H9 (cell line): ENCODE results near the gene PRDM5. TPM values are rescaled to one million over a fixed set of nuclear protein-coding genes. Genes with fewer than 3 reads are reported as not detected.
A peak's percentile ranks its signal among the peaks of the same experiment; 100 is the strongest.

Source experiments
- DNase-seq: peaks from one replicate; pipeline ENCODE4 v3.0.0-alpha.2; 2017
- H2AFZ ChIP-seq: one replicate; pipeline ENCODE4 v1.6.1; 2013; ENCODE audit warnings: mild to moderate bottlenecking, low read length, control low read depth, moderate library complexity
- H2AK5ac ChIP-seq: 2 replicates; pipeline ENCODE4 v1.6.1; 2013; ENCODE audit warnings: low read length, control low read depth, mixed read lengths; ENCODE audit not compliant: insufficient read length
- H2BK120ac ChIP-seq: one replicate; pipeline ENCODE4 v1.6.1; 2013; ENCODE audit warnings: low read depth, mild to moderate bottlenecking, low read length, control low read depth, inconsistent platforms; ENCODE audit not compliant: poor library complexity, severe bottlenecking
- H2BK12ac ChIP-seq: 2 replicates; pipeline ENCODE4 v1.6.1; 2013; ENCODE audit warnings: low read length, control low read depth, mixed read lengths, low read depth; ENCODE audit not compliant: insufficient read length
- H2BK15ac ChIP-seq: 2 replicates; pipeline ENCODE4 v1.6.1; 2013; ENCODE audit warnings: low read depth, low read length, control low read depth
- H2BK20ac ChIP-seq: one replicate; pipeline ENCODE4 v1.6.1; 2013; ENCODE audit warnings: low read depth, mild to moderate bottlenecking, low read length, control low read depth, inconsistent platforms; ENCODE audit not compliant: poor library complexity, severe bottlenecking
- H2BK5ac ChIP-seq: 2 replicates; pipeline ENCODE4 v1.6.1; 2013; ENCODE audit warnings: low read length, control low read depth, mixed read lengths; ENCODE audit not compliant: insufficient read length
- H3K14ac ChIP-seq: 2 replicates; pipeline ENCODE4 v1.6.1; 2013; ENCODE audit warnings: low read length, control low read depth; ENCODE audit not compliant: insufficient read depth
- H3K18ac ChIP-seq: 2 replicates; pipeline ENCODE4 v1.6.1; 2013; ENCODE audit warnings: low read depth, mild to moderate bottlenecking, mixed read lengths, low read length, control low read depth; ENCODE audit not compliant: insufficient read length
- H3K23ac ChIP-seq: 2 replicates; pipeline ENCODE4 v1.6.1; 2013; ENCODE audit warnings: low read length, control low read depth, mixed read lengths, low read depth; ENCODE audit not compliant: insufficient read length
- H3K23me2 ChIP-seq: 2 replicates; pipeline ENCODE4 v1.6.1; 2013; ENCODE audit warnings: low read depth, mild to moderate bottlenecking, mixed read lengths, low read length, control low read depth; ENCODE audit not compliant: insufficient read length, poor library complexity, severe bottlenecking
- H3K27ac ChIP-seq: 2 replicates; pipeline ENCODE4 v1.5.1; 2013; ENCODE audit warnings: low read length, control low read depth, mixed read lengths, low read depth; ENCODE audit not compliant: insufficient read length
- H3K27me3 ChIP-seq: 2 replicates; pipeline ENCODE4 v1.6.1; 2013; ENCODE audit warnings: low read length, control low read depth, inconsistent platforms; ENCODE audit not compliant: insufficient read depth
- H3K4ac ChIP-seq: 2 replicates; pipeline ENCODE4 v1.6.1; 2013; ENCODE audit warnings: low read depth, mild to moderate bottlenecking, control low read depth, inconsistent platforms, low read length, moderate library complexity
- H3K4me1 ChIP-seq: 2 replicates; pipeline ENCODE4 v1.6.1; 2013; ENCODE audit warnings: low read length, control low read depth, inconsistent platforms; ENCODE audit not compliant: insufficient read depth
- H3K4me2 ChIP-seq: 2 replicates; pipeline ENCODE4 v1.6.1; 2013; ENCODE audit warnings: low read length, control low read depth, mixed read lengths; ENCODE audit not compliant: insufficient read length, insufficient read depth
- H3K56ac ChIP-seq: 2 replicates; pipeline ENCODE4 v1.6.1; 2013; ENCODE audit warnings: low read depth, mild to moderate bottlenecking, mixed read lengths, low read length, control low read depth; ENCODE audit not compliant: insufficient read length
- H3K79me1 ChIP-seq: 2 replicates; pipeline ENCODE4 v1.6.1; 2013; ENCODE audit warnings: low read depth, mild to moderate bottlenecking, moderate library complexity, low read length, control low read depth, inconsistent platforms; ENCODE audit not compliant: insufficient read depth, poor library complexity, severe bottlenecking
- H3K79me2 ChIP-seq: 2 replicates; pipeline ENCODE4 v1.6.1; 2013; ENCODE audit warnings: low read length, control low read depth, inconsistent platforms; ENCODE audit not compliant: insufficient read depth
- H3K9ac ChIP-seq: 2 replicates; pipeline ENCODE4 v1.6.1; 2013; ENCODE audit warnings: low read length, control low read depth, mixed read lengths; ENCODE audit not compliant: insufficient read length; ENCODE audit errors: extremely low read depth
- H3K9me3 ChIP-seq: one replicate; pipeline ENCODE4 v1.6.1; 2013; ENCODE audit warnings: low read depth, low read length, inconsistent platforms; ENCODE audit not compliant: control insufficient read depth
- H3T11ph ChIP-seq: one replicate; pipeline ENCODE4 v1.6.1; 2013; ENCODE audit warnings: mild to moderate bottlenecking, low read length, control low read depth, inconsistent platforms
- H4K20me1 ChIP-seq: one replicate; pipeline ENCODE4 v1.6.1; 2013; ENCODE audit not compliant: control insufficient read depth, insufficient read length, insufficient read depth
- H4K5ac ChIP-seq: 2 replicates; pipeline ENCODE4 v1.6.1; 2013; ENCODE audit warnings: low read depth, mild to moderate bottlenecking, mixed read lengths, low read length, control low read depth; ENCODE audit not compliant: insufficient read length
- H4K8ac ChIP-seq: replicated peaks from 2 replicates; pipeline ENCODE4 v1.6.1; 2013; ENCODE audit warnings: low read length, control low read depth, mixed read lengths, low read depth; ENCODE audit not compliant: insufficient read length
- H4K91ac ChIP-seq: 2 replicates; pipeline ENCODE4 v1.6.1; 2013; ENCODE audit warnings: low read depth, mild to moderate bottlenecking, moderate library complexity, mixed read lengths, low read length, control low read depth; ENCODE audit not compliant: insufficient read length
- H3K27ac Mint-ChIP-seq, 3 experiments: 2 replicates in 2 of 3; 3 replicates in 1 of 3; pipeline ENCODE4 v1.8.0; 2020 to 2021; ENCODE audit warnings: mixed read lengths in 3 of 3, mild to moderate bottlenecking in 1 of 3, moderate library complexity in 1 of 3
- H3K27me3 Mint-ChIP-seq: 2 replicates; pipeline ENCODE4 v1.8.0; 2021; ENCODE audit warnings: low read depth, mild to moderate bottlenecking, moderate library complexity, mixed read lengths
- H3K36me3 Mint-ChIP-seq, 3 experiments: 2 replicates in 2 of 3; 3 replicates in 1 of 3; pipeline ENCODE4 v1.8.0; 2020 to 2021; ENCODE audit warnings: low read depth in 3 of 3, mixed read lengths in 3 of 3; ENCODE audit not compliant: insufficient read depth in 1 of 3
- H3K4me1 Mint-ChIP-seq, 2 experiments: 2 replicates each; pipeline ENCODE4 v1.8.0; 2020; ENCODE audit warnings: mixed read lengths in 2 of 2
- H3K4me3 Mint-ChIP-seq, 2 experiments: 2 replicates in 1 of 2; 3 replicates in 1 of 2; pipeline ENCODE4 v1.8.0; 2020 to 2021; ENCODE audit warnings: mild to moderate bottlenecking in 2 of 2, mixed read lengths in 2 of 2, moderate library complexity in 1 of 2
- H3K9me3 Mint-ChIP-seq, 2 experiments: 2 replicates in 1 of 2; 3 replicates in 1 of 2; pipeline ENCODE4 v1.8.0; 2020; ENCODE audit warnings: mild to moderate bottlenecking in 2 of 2, mixed read lengths in 2 of 2, moderate library complexity in 1 of 2
- WGBS: extraction: QIAGEN DNeasy Blood & Tissue Kit; methylation state at CpG from one replicate; pipeline ENCODE4 v1.1.7; 2013; ENCODE audit warnings: missing lambda C conversion rate, low lambda C conversion rate, mixed read lengths; ENCODE audit not compliant: insufficient read length; ENCODE audit errors: extremely low coverage; 5-methylcytosine and 5-hydroxymethylcytosine counted together
- total RNA-seq: library from RNA; stranded (reverse); gene quantifications from 2 replicates; pipeline ENCODE4 v1.2.1, GENCODE V29; 2021
- TF ChIP-seq, protein P1 (sequence below): fragments of 200-600 bp; sonication (generic); conservative IDR thresholded peaks from 3 replicates; pipeline ENCODE4 v1.8.0; 2021; ENCODE audit warnings: antibody characterized with exemption, mild to moderate bottlenecking

The PRDM5 gene
- total RNA-seq, 1 experiment from 2014 or later: 21.7 TPM

DNA sequence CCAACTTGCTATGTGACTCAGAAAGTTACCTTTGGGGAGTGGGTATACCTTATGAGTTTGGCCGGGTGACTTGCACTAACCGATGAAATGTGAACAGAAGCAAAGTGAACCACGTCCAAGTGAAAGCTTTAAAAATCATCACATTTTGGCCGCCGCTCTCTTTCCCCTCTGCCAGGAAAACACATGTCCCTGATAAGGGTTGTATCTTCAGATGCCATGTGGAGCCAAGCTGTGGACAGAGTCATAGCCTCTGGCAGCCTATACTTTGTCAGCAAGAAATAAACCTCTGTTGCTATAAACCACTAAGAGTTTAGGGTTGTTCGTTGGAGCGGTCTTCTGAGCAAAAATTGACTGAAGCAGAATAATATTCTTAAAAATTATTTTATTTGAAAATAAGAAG, 92.3 kb downstream of the PRDM5 start:
- no peaks in the 10 kb centered on the region for H4K20me1 ChIP-seq
- H3K9ac ChIP-seq: no peak overlapping the region
- H2BK12ac ChIP-seq: no peak overlapping the region
- H2BK5ac ChIP-seq: no peak overlapping the region
- no peak overlapping the region for H2BK120ac ChIP-seq
- no peaks in the 10 kb centered on the region for H3K23me2 ChIP-seq
- peak overlapping the region in 1 of 3 experiments; percentile 78; a peak in 2 of 7 replicates for H3K27ac Mint-ChIP-seq
- H2BK20ac ChIP-seq: no peak overlapping the region
- WGBS: no CpG with 5 or more reads among the region's 7 CpGs
- no peaks in the 10 kb centered on the region for H3K4me1 Mint-ChIP-seq
- H3K27me3 Mint-ChIP-seq: no peaks in the 10 kb centered on the region
- no peak overlapping the region for H4K5ac ChIP-seq
- TF ChIP-seq, protein P1, sequence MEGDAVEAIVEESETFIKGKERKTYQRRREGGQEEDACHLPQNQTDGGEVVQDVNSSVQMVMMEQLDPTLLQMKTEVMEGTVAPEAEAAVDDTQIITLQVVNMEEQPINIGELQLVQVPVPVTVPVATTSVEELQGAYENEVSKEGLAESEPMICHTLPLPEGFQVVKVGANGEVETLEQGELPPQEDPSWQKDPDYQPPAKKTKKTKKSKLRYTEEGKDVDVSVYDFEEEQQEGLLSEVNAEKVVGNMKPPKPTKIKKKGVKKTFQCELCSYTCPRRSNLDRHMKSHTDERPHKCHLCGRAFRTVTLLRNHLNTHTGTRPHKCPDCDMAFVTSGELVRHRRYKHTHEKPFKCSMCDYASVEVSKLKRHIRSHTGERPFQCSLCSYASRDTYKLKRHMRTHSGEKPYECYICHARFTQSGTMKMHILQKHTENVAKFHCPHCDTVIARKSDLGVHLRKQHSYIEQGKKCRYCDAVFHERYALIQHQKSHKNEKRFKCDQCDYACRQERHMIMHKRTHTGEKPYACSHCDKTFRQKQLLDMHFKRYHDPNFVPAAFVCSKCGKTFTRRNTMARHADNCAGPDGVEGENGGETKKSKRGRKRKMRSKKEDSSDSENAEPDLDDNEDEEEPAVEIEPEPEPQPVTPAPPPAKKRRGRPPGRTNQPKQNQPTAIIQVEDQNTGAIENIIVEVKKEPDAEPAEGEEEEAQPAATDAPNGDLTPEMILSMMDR: no peak
- H4K8ac ChIP-seq: no peak overlapping the region
- H3K27me3 ChIP-seq: no peaks in the 10 kb centered on the region
- H3K4me2 ChIP-seq: no peak overlapping the region
- peaks cover 6 to 12% of the 10 kb centered on the region in 2 experiments; a peak in 3 of 5 replicates for H3K9me3 Mint-ChIP-seq
- H3K79me2 ChIP-seq: no peaks in the 10 kb centered on the region
- no peak overlapping the region for H3K56ac ChIP-seq
- peaks cover 9 to 15% (median 9%) of the 10 kb centered on the region in 3 experiments; a peak in 6 of 7 replicates for H3K36me3 Mint-ChIP-seq
- no peak for DNase-seq
- H3K23ac ChIP-seq: no peak overlapping the region
- no peak overlapping the region for H3K18ac ChIP-seq
- H3T11ph ChIP-seq: no peak overlapping the region
- H3K4me3 Mint-ChIP-seq: no peak overlapping the region
- H2AFZ ChIP-seq: no peak overlapping the region
- H2BK15ac ChIP-seq: no peak overlapping the region
- H4K91ac ChIP-seq: no peak overlapping the region
- no peaks in the 10 kb centered on the region for H3K79me1 ChIP-seq
- H3K14ac ChIP-seq: no peak overlapping the region
- no peak overlapping the region for H3K27ac ChIP-seq
- no peak overlapping the region for H2AK5ac ChIP-seq
- no peaks in the 10 kb centered on the region for H3K9me3 ChIP-seq
- no peak overlapping the region for H3K4ac ChIP-seq
- H3K4me1 ChIP-seq: no peaks in the 10 kb centered on the region
